Stimulated activated CD8-positive, alpha-beta memory T cell treated with anti-CD3 and anti-CD28 coated beads, Interleukin-2, amount 100 ng/mL, for 1 hour (primary cell): ENCODE data around the gene HP.

ENCODE experiments used
- DNase-seq, 2 donors: peaks; one replicate each; pipeline ENCODE4 v3.0.0-alpha.2; 2020; ENCODE audit warnings: low read depth in 2 of 2

Gene HP

GRCh38 chr16:72091217-72091616 is 36.9 kb downstream of the HP start:
- DNase-seq, result no peak

GRCh38 chr16:72092832-72093447 is 38.6 kb downstream of the HP start:
- DNase-seq, result no peak

GRCh38 chr16:72093448-72094265 is 39.4 kb downstream of the HP start, which contains the start of the genes DHX38 and TXNL4B:
DHX38 (plus strand) TSS chr16:72093847; CDS start chr16:72096158, 2,311 bp downstream.
TXNL4B (minus strand) TSS chr16:72093620; CDS start chr16:72090749, 2,871 bp downstream.
- peak; percentile 71 to 80 for DNase-seq

- DNase-seq, result no peak
Measured at GRCh38 chr16:72094266-72094610, 39.9 kb downstream of the HP start.

GRCh38 chr16:72098936-72099335 is 44.6 kb downstream of the HP start:
- DNase-seq, result no peak

- no peak for DNase-seq
Measured at GRCh38 chr16:72099377-72099818, 45.1 kb downstream of the HP start.

GRCh38 chr16:72101195-72101594 is 46.9 kb downstream of the HP start:
- no peak for DNase-seq

- DNase-seq, result no peak
Measured at GRCh38 chr16:72104905-72105304, 50.6 kb downstream of the HP start.

- DNase-seq, result no peak
Measured at GRCh38 chr16:72105978-72106377, 51.7 kb downstream of the HP start.

GRCh38 chr16:72107371-72107770 is 53.1 kb downstream of the HP start:
- no peak for DNase-seq

- no peak for DNase-seq
Measured at GRCh38 chr16:72108353-72109102, 54.2 kb downstream of the HP start.

- no peak for DNase-seq
Measured at GRCh38 chr16:72109300-72109699, 55.0 kb downstream of the HP start.

- DNase-seq, result no peak
Measured at GRCh38 chr16:72109966-72110530, 55.7 kb downstream of the HP start.
